MM.1S (cell line): ENCODE measurements around the gene NPR3.

ENCODE experiments used
- CTCF ChIP-seq: fragments of 300-600 bp; sonication (generic); IDR thresholded peaks from 2 replicates; pipeline ENCODE4 v1.5.1; 2016; ENCODE audit warnings: antibody characterized with exemption, low read length, mixed read lengths
- EZH2 ChIP-seq: fragments of 300-600 bp; sonication (generic); optimal IDR thresholded peaks from 2 replicates; pipeline ENCODE3; 2017; ENCODE audit warnings: low read depth, mild to moderate bottlenecking, antibody characterized with exemption, low read length, mixed read lengths
- EZH2phosphoT487 ChIP-seq: fragments of 300-600 bp; sonication (generic); IDR thresholded peaks from 2 replicates; pipeline ENCODE4 v1.6.1; 2018; ENCODE audit warnings: antibody characterized with exemption, low read length

DNA sequence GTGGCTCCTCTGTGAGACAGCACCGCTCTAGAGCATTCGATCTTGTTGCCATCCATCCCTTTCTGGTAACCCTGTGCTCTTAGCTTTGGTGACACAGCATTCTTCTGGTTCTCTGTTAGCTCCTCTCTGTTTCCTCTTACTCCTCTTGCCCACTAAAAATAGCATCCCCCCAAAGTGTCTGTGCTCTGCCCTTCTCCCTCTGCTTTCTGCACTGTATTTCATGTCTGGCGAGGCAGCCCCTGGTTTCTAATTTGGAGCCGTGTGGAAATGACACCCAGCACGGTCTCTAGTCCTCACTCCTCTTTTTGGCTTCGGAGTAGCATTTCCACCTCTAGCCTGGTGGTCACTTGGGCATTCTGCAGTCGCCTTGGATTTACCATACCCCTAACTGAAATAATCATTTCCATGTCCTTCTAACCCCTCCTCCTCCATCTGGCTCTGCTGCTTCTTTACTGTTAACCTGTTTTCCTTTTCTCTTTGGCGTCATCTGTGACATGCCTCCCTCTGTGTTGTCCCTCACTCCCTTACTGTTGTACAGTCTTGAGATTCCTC lies 23.8 kb downstream of the NPR3 start:
- TF ChIP-seq CTCF (no peak), EZH2 (no peak), EZH2phosphoT487 (no peak)
